Neural crest cell (in vitro differentiated cells): ENCODE results near the gene MLX. TPM values are rescaled to one million over a fixed set of nuclear protein-coding genes. Genes with fewer than 3 reads are reported as not detected.

Experiments used
- DNase-seq: peaks from one replicate; pipeline ENCODE4 v3.0.0; 2021; ENCODE audit warnings: low read depth, mixed read lengths, low spot score
- H3K27ac Mint-ChIP-seq: one replicate; pipeline ENCODE4 v1.8.0; 2021; ENCODE audit warnings: mild to moderate bottlenecking, mixed read lengths; ENCODE audit not compliant: unreplicated experiment
- H3K27me3 Mint-ChIP-seq: 2 replicates; pipeline ENCODE4 v1.8.0; 2021; ENCODE audit warnings: low read depth, mild to moderate bottlenecking, mixed read lengths
- H3K36me3 Mint-ChIP-seq: 2 replicates; pipeline ENCODE4 v1.8.0; 2021; ENCODE audit warnings: low read depth, mild to moderate bottlenecking, mixed read lengths
- H3K4me1 Mint-ChIP-seq: 2 replicates; pipeline ENCODE4 v1.8.0; 2021; ENCODE audit warnings: mixed read lengths
- H3K4me3 Mint-ChIP-seq: one replicate; pipeline ENCODE4 v1.8.0; 2021; ENCODE audit warnings: mild to moderate bottlenecking, mixed read lengths
- H3K9me3 Mint-ChIP-seq: 2 replicates; pipeline ENCODE4 v1.8.0; 2021; ENCODE audit warnings: mixed read lengths
- total RNA-seq: library from RNA; stranded (reverse); gene quantifications from 2 replicates; pipeline ENCODE4 v1.2.1, GENCODE V29; 2021
- TF ChIP-seq, protein P1 (sequence below): fragments of 200-600 bp; sonication (generic); conservative IDR thresholded peaks from 2 replicates; pipeline ENCODE4 v1.5.0; 2021; ENCODE audit warnings: antibody characterized with exemption, mild to moderate bottlenecking

MLX gene
- total RNA-seq, 1 donor from 2014 or later, result 38.6 TPM

DNA sequence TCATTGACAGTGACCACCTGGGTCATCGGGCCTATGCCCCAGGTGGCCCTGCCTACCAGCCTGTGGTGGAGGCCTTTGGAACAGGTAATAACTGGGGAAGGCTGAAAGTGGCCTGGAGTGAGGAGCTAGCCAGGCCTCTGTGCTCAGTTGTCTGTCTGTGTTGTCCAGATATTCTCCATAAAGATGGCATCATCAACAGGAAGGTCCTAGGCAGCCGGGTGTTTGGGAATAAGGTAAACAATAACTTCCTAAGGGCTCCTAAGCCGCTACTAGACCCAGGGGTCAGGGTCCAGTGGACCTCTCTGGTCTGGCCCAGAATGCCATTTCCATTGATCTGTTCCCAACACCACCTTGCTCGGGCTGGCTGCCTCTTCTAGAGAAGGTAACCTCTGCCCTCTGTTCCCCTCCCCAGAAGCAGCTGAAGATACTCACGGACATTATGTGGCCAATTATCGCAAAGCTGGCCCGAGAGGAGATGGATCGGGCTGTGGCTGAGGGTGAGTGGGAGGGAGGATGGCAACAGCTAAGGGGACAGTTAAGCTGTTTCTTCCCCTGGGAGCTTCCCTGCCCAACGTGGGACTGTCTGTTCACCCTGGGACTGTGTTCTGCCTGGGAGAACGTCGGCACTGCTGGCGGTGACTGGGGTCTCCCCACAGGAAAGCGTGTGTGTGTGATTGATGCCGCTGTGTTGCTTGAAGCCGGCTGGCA, 1.9 kb upstream of the MLX start:
- Mint-ChIP-seq H3K9me3 (no peaks in the 10 kb centered on the region), H3K36me3 (peaks cover 5% of the 10 kb centered on the region), H3K27ac (no peak overlapping the region), H3K4me1 (peaks cover 27% of the 10 kb centered on the region), H3K27me3 (no peaks in the 10 kb centered on the region), H3K4me3 (peak overlapping the region; percentile 75)
- TF ChIP-seq, protein P1, sequence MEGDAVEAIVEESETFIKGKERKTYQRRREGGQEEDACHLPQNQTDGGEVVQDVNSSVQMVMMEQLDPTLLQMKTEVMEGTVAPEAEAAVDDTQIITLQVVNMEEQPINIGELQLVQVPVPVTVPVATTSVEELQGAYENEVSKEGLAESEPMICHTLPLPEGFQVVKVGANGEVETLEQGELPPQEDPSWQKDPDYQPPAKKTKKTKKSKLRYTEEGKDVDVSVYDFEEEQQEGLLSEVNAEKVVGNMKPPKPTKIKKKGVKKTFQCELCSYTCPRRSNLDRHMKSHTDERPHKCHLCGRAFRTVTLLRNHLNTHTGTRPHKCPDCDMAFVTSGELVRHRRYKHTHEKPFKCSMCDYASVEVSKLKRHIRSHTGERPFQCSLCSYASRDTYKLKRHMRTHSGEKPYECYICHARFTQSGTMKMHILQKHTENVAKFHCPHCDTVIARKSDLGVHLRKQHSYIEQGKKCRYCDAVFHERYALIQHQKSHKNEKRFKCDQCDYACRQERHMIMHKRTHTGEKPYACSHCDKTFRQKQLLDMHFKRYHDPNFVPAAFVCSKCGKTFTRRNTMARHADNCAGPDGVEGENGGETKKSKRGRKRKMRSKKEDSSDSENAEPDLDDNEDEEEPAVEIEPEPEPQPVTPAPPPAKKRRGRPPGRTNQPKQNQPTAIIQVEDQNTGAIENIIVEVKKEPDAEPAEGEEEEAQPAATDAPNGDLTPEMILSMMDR, result no peak
- no peak for DNase-seq

GRCh38 chr17:42565523-42566214, 1.2 kb upstream of the MLX start:
- TF ChIP-seq, protein P1, result no peak
- Mint-ChIP-seq H3K27me3 (no peaks in the 10 kb centered on the region), H3K4me1 (peaks cover 27% of the 10 kb centered on the region), H3K9me3 (no peaks in the 10 kb centered on the region), H3K27ac (no peak overlapping the region), H3K36me3 (peaks cover 5% of the 10 kb centered on the region), H3K4me3 (peak overlapping the region; percentile 94)
- DNase-seq, result no peak

DNA sequence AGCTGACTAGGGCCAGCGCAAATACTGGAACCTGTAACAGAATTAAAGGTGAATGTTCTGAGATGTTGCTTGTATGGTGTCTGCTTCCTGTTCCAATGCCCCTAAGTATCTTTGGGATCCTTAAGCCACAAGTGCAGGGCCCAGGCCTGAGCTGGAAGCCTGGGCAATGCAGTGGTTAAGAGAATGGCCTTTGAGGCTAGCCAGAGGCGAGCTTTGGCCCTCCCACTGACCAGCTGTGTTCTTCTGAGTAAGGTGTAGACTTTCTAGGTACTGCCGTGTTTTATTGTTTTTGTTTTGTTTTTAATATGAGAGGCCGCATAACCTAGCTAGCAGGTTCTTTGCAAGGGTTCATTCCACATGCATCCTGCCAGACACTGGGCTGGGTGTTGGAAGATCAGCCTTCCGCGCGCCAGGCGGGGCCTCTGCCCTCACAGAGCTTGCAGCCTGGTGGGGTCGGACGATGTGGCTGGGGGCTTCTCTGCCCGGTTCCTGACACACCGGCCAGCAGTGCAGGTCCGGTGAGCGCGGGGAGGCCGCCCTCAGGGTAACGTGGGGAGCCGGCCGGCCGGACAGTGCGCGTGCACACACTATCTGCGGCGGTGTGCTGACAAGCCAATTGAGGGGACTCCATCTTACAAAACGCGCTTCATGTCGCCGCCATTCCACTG, 551 bp upstream of the MLX start:
- no peaks in the 10 kb centered on the region for H3K9me3 Mint-ChIP-seq
- H3K4me1 Mint-ChIP-seq, result peaks cover 27% of the 10 kb centered on the region
- TF ChIP-seq, protein P1, result no peak
- peaks cover 5% of the 10 kb centered on the region for H3K36me3 Mint-ChIP-seq
- peak overlapping the region; percentile 94 for H3K4me3 Mint-ChIP-seq
- H3K27me3 Mint-ChIP-seq, result no peaks in the 10 kb centered on the region
- DNase-seq, result no peak
- no peak overlapping the region for H3K27ac Mint-ChIP-seq

DNA sequence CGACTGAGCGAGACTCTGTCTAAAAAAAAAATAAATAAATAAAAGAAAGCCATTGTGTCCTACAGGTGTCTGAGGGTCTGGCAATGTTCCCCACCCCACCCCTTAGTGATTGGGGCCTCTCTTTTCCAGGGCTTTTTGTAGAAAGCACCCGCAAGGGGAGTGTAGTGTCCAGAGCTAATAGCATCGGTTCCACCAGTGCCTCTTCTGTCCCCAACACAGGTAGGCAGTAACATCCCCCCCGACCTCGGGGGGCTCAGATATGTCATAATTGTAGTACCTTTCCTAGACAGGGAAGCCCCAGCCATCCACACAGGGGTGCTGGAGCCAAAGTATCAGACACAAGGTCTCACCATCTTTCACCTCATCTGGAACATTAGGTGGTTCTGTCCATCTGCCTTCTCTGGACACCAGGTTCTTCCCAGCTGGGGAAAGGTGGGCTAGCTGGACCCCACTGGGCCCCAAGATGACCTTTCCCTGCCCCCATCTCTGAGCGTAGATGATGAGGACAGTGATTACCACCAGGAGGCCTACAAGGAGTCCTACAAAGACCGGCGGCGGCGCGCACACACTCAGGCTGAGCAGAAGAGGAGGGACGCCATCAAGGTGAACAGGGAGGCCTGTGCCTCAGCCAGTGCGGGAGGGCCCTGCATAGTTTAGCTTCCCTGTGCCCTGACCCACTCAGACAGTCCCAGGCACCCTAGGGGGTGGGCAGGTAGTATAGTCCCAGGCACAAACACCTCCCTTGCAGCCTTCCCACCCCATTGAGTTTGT, 1.6 kb downstream of the MLX start:
- Mint-ChIP-seq H3K27me3 (no peaks in the 10 kb centered on the region), H3K9me3 (no peaks in the 10 kb centered on the region), H3K4me1 (peaks cover 14% of the 10 kb centered on the region), H3K27ac (no peak overlapping the region), H3K4me3 (peak overlapping the region; percentile 94), H3K36me3 (peaks cover 12% of the 10 kb centered on the region)
- TF ChIP-seq, protein P1, result no peak
- DNase-seq, result no peak
